ENCODE data around the gene INO80D. TPM values are rescaled to one million over a fixed set of nuclear protein-coding genes. Genes with fewer than 3 reads are reported as not detected.

The INO80D gene
- total RNA-seq, 2 experiments from 2014 or later, result 45.3 to 48.9 TPM

DNA sequence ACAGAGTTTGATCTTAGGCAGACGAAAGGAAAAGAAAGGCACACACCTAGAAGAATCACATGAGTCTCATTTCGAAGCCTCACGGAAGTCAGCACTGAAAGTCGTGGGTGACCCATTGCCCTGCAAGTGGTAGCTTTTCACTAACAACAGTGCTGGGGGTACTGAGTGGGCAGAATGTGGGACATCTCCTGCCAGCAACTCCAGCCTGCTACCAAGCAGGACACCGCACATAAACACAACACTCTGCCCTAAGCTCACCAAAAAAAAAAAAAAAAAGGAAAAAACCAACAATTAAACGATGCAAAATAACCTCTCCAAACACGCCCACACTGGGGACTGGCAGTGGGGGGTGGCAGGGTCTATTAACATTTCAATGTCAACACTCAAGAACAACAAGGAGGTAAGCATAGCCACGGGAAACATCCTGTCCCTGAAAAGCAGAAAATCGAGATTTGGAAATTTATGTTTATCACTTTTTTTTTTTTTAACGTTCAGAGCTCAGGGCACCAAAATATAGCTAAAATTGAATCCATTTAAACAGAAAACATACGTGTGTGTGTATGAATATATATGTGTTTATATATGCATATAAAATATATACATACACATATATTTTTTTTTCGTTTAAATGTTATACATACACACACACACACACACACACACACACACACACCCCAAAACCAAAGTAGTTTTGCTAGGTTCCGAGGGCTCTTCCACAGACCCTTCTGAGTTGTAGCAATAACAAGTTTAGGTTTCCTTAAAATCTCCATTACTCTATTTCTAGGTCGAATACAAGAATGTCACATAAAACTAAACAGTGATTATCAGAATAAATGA, 2.2 kb downstream of the INO80D start:
- Histone ChIP-seq H3K4me1 (ENCODE audit: insufficient read depth, low read length) (peaks cover 27% of the 10 kb centered on the region), H3K27ac (ENCODE audit: low read depth in 1 of 2, low read length in 2 of 2) (peak overlapping the region; percentile 63 to 95), H3K4me3 (ENCODE audit: low read length) (peak overlapping the region; percentile 62), H3K9me3 (ENCODE audit: control insufficient read depth in 1 of 2, insufficient read depth in 1 of 2, low read length in 2 of 2) (no peaks in the 10 kb centered on the region), H3K36me3 (ENCODE audit: insufficient read depth, low read length) (no peaks in the 10 kb centered on the region), H3K27me3 (ENCODE audit: control insufficient read depth in 1 of 2, insufficient read depth in 2 of 2, low read length in 2 of 2) (no peaks in the 10 kb centered on the region)
- POLR2A ChIA-PET, result interaction anchor here (0.6 to 2.2 kb wide), 6 partner anchors 10 to 242 kb away, joined by 3 to 14 read pairs (median 4); partner anchors contain the start of genes EEF1B2 and NDUFS1
- H3K4me3 Mint-ChIP-seq, result peak overlapping the region; percentile 98
- H3K27ac Mint-ChIP-seq, result peak overlapping the region; percentile 92
- DNase-seq, result peak in 6 of 14 experiments; percentile 4 to 57 (median 40)
- ATAC-seq (ENCODE audit: poor library complexity), result no peak
- H3K4me1 Mint-ChIP-seq (ENCODE audit: low read depth), result peaks cover 61% of the 10 kb centered on the region
- CTCF ChIA-PET, result interaction anchor here (0.6 to 0.7 kb wide), 2 partner anchors 30 to 1544 kb away, joined by 3 read pairs; no protein-coding TSS in a partner anchor
- H3K36me3 Mint-ChIP-seq (ENCODE audit: low read depth), result peaks cover 23% of the 10 kb centered on the region
- H3K27me3 Mint-ChIP-seq, result no peaks in the 10 kb centered on the region
- intact Hi-C loops (cut with DNase I, micrococcal nuclease), result loop anchor here (5.0 to 10.0 kb wide), 4 partner anchors 59 to 1628 kb away; partner anchors contain the start of genes CCNYL1 (in 1 of the 2), FASTKD2 (in 1 of the 2), KLF7 (in 1 of the 2) and MDH1B (in 1 of the 2)
- no peaks in the 10 kb centered on the region for H3K9me3 Mint-ChIP-seq
- TF ChIP-seq, protein P1, sequence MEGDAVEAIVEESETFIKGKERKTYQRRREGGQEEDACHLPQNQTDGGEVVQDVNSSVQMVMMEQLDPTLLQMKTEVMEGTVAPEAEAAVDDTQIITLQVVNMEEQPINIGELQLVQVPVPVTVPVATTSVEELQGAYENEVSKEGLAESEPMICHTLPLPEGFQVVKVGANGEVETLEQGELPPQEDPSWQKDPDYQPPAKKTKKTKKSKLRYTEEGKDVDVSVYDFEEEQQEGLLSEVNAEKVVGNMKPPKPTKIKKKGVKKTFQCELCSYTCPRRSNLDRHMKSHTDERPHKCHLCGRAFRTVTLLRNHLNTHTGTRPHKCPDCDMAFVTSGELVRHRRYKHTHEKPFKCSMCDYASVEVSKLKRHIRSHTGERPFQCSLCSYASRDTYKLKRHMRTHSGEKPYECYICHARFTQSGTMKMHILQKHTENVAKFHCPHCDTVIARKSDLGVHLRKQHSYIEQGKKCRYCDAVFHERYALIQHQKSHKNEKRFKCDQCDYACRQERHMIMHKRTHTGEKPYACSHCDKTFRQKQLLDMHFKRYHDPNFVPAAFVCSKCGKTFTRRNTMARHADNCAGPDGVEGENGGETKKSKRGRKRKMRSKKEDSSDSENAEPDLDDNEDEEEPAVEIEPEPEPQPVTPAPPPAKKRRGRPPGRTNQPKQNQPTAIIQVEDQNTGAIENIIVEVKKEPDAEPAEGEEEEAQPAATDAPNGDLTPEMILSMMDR (IDR thresholded peaks at IDR 0.05), result no peak

DNA sequence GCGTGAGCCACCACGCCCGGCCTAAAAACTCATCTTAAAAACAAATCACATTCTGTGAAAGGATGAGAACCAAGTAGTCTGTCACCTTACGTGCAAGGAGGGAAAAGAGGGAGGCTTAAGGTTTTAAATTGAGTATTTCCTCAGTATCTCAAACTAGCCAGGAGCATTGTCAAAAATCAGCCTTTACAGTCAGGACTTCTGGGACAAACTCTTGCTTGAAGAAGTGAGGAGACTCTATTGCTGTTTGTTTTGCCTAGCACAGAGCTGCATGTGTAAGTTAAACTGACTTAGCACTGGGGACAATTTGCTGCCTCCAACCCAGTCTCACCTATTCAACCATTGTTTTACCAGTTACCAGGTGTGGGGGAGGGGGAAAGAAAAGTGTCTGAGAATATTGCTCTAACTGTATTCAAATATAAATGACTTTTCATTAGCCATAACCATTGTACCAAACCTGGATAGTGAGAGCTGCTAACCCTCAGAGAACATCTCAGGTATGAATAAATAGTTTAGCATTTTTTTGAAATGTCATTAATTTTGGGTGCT, 3.6 kb downstream of the INO80D start:
- TF ChIP-seq, protein P1 (IDR thresholded peaks at IDR 0.05), result no peak
- peaks cover 58% of the 10 kb centered on the region for H3K4me1 Mint-ChIP-seq (ENCODE audit: low read depth)
- Histone ChIP-seq H3K9me3 (ENCODE audit: control insufficient read depth in 1 of 2, insufficient read depth in 1 of 2, low read length in 2 of 2) (no peaks in the 10 kb centered on the region), H3K27ac (ENCODE audit: low read depth in 1 of 2, low read length in 2 of 2) (no peak overlapping the region), H3K4me1 (ENCODE audit: insufficient read depth, low read length) (peaks cover 22% of the 10 kb centered on the region), H3K36me3 (ENCODE audit: insufficient read depth, low read length) (no peaks in the 10 kb centered on the region), H3K4me3 (ENCODE audit: low read length) (no peak overlapping the region), H3K27me3 (ENCODE audit: control insufficient read depth in 1 of 2, insufficient read depth in 2 of 2, low read length in 2 of 2) (no peaks in the 10 kb centered on the region)
- DNase-seq (no peak), ATAC-seq (ENCODE audit: poor library complexity) (no peak)
- ChIA-PET CTCF (no interaction called here), POLR2A (no interaction called here)
- peaks cover 27% of the 10 kb centered on the region for H3K36me3 Mint-ChIP-seq (ENCODE audit: low read depth)
- H3K27ac Mint-ChIP-seq, result no peak overlapping the region
- no peaks in the 10 kb centered on the region for H3K9me3 Mint-ChIP-seq
- peak overlapping the region; percentile 16 for H3K4me3 Mint-ChIP-seq
- H3K27me3 Mint-ChIP-seq, result no peaks in the 10 kb centered on the region
- intact Hi-C loops (cut with DNase I, micrococcal nuclease), result loop anchor here (5.0 to 10.0 kb wide), 4 partner anchors 58 to 1630 kb away; partner anchors contain the start of genes CCNYL1 (in 1 of the 2), FASTKD2 (in 1 of the 2), KLF7 (in 1 of the 2) and MDH1B (in 1 of the 2)

DNA sequence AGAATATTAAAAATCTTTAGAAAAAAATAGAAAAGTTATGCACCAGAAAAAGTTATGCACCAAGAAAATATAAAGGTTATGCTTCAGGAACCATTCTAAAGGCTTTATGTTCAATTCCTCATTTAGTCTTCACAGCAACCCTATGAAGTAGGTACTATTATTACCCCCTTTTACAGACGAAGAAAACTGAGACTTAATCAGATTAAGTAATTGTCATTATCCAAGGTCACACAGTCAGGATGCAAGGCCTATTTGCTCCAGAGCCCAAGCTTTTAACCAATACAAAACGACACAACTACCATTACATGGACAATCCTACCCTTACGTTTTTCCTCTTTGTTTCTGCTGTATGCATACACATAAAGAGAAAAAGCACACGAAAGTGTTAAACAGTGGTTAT, 5.0 kb downstream of the INO80D start:
- ChIA-PET POLR2A (no interaction called here), CTCF (no interaction called here)
- H3K4me3 Mint-ChIP-seq, result peak overlapping the region; percentile 63
- peak overlapping the region; percentile 49 for H3K27ac Mint-ChIP-seq
- Histone ChIP-seq H3K27me3 (ENCODE audit: control insufficient read depth in 1 of 2, insufficient read depth in 2 of 2, low read length in 2 of 2) (no peaks in the 10 kb centered on the region), H3K9me3 (ENCODE audit: control insufficient read depth in 1 of 2, insufficient read depth in 1 of 2, low read length in 2 of 2) (no peaks in the 10 kb centered on the region), H3K27ac (ENCODE audit: low read depth in 1 of 2, low read length in 2 of 2) (no peak overlapping the region), H3K36me3 (ENCODE audit: insufficient read depth, low read length) (no peaks in the 10 kb centered on the region), H3K4me1 (ENCODE audit: insufficient read depth, low read length) (peaks cover 22% of the 10 kb centered on the region), H3K4me3 (ENCODE audit: low read length) (no peak overlapping the region)
- no peak for DNase-seq
- TF ChIP-seq, protein P1 (IDR thresholded peaks at IDR 0.05), result no peak
- intact Hi-C loops (cut with DNase I, micrococcal nuclease), result loop anchor here (5.0 to 10.0 kb wide), 4 partner anchors 56 to 1631 kb away; partner anchors contain the start of genes CCNYL1 (in 1 of the 2), FASTKD2 (in 1 of the 2), KLF7 (in 1 of the 2) and MDH1B (in 1 of the 2)
- H3K9me3 Mint-ChIP-seq, result no peaks in the 10 kb centered on the region
- H3K27me3 Mint-ChIP-seq, result no peaks in the 10 kb centered on the region
- H3K4me1 Mint-ChIP-seq (ENCODE audit: low read depth), result peaks cover 50% of the 10 kb centered on the region
- no peak for ATAC-seq (ENCODE audit: poor library complexity)
- H3K36me3 Mint-ChIP-seq (ENCODE audit: low read depth), result peaks cover 24% of the 10 kb centered on the region
